NCI-H446 treated with DMSO at 0.1 percent for 48 hours (cell line): ENCODE results near the gene USP17L11.
"Not testable (repeated sequence)": the region's sequence is repeated elsewhere in the genome, so short reads cannot be mapped to it uniquely, and the experiment has no call there.

Source experiments
- DNase-seq: peaks from one replicate; lab custom pipeline; 2025; lab: John Stamatoyannopoulos, UW

USP17L11 gene, protein sequence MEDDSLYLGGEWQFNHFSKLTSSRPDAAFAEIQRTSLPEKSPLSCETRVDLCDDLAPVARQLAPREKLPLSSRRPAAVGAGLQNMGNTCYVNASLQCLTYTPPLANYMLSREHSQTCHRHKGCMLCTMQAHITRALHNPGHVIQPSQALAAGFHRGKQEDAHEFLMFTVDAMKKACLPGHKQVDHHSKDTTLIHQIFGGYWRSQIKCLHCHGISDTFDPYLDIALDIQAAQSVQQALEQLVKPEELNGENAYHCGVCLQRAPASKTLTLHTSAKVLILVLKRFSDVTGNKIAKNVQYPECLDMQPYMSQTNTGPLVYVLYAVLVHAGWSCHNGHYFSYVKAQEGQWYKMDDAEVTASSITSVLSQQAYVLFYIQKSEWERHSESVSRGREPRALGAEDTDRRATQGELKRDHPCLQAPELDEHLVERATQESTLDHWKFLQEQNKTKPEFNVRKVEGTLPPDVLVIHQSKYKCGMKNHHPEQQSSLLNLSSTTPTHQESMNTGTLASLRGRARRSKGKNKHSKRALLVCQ

DNA sequence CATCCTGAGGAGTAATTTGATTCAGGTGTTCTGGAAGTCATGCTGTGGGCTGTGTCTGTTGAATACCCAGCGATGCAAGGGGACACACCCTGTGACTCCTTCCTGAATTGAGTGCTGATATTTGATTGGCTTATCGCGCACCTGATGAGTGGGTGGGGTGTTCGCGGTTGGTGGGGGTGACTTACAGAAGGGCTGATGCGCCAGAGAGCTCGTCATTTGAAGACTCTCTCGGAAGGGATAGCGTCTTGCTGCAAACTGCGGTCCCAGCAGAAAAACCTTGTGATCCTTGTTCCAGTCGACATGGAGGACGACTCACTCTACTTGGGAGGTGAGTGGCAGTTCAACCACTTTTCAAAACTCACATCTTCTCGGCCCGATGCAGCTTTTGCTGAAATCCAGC lies at the start of gene USP17L11:
Gene USP17L11 (plus strand): TSS at position 301 of the 400 bp plus-strand sequence. CDS start 0 bp downstream, at position 301.
- not testable (repeated sequence) for DNase-seq

DNA sequence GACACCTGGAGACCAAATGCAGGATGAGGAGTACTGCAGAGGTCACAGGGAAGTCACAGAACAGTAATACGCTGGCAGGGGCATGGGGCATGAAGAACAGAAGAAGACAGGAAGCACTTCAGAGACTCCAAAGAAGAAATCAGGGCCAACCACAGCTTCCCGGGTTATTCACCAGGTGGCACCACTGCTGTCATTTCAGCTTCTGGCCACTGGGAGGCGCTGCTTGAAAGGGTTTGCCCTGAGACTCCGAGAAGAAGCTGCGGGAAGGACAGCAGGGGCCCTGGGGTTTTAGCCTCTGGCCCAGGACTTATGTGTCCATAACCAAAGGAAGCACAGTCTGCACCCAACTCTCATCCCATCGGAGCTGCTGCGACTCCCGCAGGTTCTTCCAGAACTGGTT lies 49.2 kb upstream of the USP17L11 start:
- DNase-seq: not testable (repeated sequence)

DNA sequence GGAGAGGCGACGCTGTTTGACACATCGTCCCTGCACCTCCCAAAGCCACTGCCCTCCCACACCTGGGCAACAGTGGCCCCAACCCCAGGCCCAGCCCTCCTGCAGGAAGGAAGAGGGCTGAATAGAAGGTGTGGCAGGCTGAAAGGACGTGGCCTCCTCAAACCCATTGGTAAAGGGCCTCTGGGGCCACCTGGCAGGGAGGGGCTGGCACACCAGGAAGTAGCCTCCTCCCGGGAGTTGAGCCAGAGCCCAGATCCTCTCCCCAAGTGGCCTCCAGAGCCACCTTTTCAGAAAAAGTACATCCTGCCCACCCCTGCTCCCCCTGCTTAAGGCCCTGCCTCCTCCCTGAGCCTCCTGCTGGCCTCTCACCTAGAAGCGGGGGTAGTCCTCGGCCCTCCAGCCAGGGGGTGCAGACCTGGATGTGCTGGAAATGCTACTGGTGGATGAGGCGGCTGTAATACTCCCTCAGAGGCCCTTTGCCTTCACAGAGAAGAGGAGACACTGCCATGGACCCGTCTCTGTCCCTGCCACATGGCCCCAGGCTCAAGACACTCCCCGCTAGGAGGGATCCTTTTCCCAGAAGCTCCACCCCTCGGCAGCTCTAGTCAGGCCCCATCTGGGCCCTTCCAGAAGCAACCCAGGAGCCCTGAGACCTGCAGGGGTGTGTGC lies 45.3 kb upstream of the USP17L11 start, which contains the start of gene FAM90A26:
Gene FAM90A26 (plus strand): TSS at position 619 of the 669 bp plus-strand sequence. CDS start 2,764 bp downstream, outside the sequence.
- not testable (repeated sequence) for DNase-seq

DNA sequence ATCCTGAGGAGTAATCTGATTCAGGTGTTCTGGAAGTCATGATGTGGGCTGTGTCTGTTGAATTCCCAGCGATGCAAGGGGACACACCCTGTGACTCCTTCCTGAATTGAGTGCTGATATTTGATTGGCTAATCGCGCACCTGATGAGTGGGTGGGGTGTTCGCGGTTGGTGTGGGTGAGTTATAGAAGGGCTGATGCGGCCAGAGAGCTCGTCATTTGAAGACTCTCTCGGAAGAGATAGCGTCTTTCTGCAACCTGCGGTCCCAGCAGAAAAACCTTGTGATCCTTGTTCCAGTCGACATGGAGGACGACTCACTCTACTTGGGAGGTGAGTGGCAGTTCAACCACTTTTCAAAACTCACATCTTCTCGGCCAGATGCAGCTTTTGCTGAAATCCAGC lies 4.8 kb upstream of the USP17L11 start, which contains the start of gene USP17L10:
Gene USP17L10 (plus strand): TSS at position 301 of the 400 bp plus-strand sequence. CDS start 0 bp downstream, at position 301.
- not testable (repeated sequence) for DNase-seq

DNA sequence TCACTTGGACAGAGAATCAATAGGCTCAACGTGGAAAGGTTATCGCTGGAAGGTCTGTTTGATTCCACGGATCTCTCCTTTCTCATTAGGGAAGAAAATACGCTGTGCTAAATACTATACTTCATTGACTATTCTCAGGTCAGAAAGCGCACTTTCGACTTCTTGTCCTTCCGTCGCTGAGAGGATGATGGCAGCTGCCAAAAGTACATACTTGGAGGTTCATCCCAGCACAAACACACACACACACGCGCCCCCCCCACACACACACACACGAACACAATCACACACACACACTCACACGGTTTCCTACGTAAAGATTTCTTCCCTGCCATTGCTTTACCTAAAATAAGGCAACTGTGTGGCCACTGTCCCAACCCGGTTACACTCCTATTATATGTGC lies 504 bp upstream of the USP17L11 start:
- DNase-seq: not testable (repeated sequence)

DNA sequence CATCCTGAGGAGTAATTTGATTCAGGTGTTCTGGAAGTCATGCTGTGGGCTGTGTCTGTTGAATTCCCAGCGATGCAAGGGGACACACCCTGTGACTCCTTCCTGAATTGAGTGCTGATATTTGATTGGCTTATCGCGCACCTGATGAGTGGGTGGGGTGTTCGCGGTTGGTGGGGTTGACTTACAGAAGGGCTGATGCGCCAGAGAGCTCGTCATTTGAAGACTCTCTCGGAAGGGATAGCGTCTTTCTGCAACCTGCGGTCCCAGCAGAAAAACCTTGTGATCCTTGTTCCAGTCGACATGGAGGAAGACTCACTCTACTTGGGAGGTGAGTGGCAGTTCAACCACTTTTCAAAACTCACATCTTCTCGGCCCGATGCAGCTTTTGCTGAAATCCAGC lies 4.6 kb downstream of the USP17L11 start, which contains the start of gene USP17L12:
Gene USP17L12 (plus strand): TSS at position 301 of the 400 bp plus-strand sequence. CDS start 0 bp downstream, at position 301.
- not testable (repeated sequence) for DNase-seq

DNA sequence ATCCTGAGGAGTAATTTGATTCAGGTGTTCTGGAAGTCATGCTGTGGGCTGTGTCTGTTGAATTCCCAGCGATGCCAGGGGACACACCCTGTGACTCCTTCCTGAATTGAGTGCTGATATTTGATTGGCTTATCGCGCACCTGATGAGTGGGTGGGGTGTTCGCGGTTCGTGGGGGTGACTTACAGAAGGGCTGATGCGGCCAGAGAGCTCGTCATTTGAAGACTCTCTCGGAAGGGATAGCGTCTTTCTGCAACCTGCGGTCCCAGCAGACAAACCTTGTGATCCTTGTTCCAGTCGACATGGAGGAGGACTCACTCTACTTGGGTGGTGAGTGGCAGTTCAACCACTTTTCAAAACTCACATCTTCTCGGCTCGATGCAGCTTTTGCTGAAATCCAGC lies 9.4 kb downstream of the USP17L11 start, which contains the start of gene USP17L13:
Gene USP17L13 (plus strand): TSS at position 301 of the 400 bp plus-strand sequence. CDS start 0 bp downstream, at position 301.
- DNase-seq: not testable (repeated sequence)

DNA sequence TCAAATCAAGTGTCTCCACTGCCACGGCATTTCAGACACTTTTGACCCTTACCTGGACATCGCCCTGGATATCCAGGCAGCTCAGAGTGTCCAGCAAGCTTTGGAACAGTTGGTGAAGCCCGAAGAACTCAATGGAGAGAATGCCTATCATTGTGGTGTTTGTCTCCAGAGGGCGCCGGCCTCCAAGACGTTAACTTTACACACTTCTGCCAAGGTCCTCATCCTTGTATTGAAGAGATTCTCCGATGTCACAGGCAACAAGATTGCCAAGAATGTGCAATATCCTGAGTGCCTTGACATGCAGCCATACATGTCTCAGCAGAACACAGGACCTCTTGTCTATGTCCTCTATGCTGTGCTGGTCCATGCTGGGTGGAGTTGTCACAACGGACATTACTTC lies 15.0 kb downstream of the USP17L11 start:
- not testable (repeated sequence) for DNase-seq

DNA sequence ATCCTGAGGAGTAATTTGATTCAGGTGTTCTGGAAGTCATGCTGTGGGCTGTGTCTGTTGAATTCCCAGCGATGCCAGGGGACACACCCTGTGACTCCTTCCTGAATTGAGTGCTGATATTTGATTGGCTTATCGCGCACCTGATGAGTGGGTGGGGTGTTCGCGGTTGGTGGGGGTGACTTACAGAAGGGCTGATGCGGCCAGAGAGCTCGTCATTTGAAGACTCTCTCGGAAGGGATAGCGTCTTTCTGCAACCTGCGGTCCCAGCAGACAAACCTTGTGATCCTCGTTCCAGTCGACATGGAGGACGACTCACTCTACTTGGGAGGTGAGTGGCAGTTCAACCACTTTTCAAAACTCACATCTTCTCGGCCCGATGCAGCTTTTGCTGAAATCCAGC lies 18.9 kb downstream of the USP17L11 start, which contains the start of gene USP17L15:
Gene USP17L15 (plus strand): TSS at position 301 of the 400 bp plus-strand sequence. CDS start 0 bp downstream, at position 301.
- not testable (repeated sequence) for DNase-seq

DNA sequence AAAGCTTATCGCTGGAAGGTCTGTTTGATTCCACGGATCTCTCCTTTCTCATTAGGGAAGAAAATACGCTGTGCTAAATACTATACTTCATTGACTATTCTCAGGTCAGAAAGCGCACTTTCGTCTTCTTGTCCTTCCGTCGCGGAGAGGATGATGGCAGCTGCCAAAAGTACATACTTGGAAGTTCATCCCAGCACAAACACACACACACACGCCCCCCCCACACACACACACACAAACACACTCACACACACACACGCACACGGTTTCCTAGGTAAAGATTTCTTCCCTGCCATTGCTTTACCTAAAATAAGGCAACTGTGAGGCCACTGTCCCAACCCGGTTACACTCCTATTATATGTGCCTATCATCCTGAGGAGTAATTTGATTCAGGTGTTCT lies 23.3 kb downstream of the USP17L11 start:
- not testable (repeated sequence) for DNase-seq

DNA sequence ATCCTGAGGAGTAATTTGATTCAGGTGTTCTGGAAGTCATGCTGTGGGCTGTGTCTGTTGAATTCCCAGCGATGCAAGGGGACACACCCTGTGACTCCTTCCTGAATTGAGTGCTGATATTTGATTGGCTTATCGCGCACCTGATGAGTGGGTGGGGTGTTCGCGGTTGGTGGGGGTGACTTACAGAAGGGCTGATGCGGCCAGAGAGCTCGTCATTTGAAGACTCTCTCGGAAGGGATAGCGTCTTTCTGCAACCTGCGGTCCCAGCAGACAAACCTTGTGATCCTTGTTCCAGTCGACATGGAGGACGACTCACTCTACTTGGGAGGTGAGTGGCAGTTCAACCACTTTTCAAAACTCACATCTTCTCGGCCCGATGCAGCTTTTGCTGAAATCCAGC lies 28.4 kb downstream of the USP17L11 start, which contains the start of gene USP17L17:
Gene USP17L17 (plus strand): TSS at position 301 of the 400 bp plus-strand sequence. CDS start 0 bp downstream, at position 301.
- DNase-seq: not testable (repeated sequence)

DNA sequence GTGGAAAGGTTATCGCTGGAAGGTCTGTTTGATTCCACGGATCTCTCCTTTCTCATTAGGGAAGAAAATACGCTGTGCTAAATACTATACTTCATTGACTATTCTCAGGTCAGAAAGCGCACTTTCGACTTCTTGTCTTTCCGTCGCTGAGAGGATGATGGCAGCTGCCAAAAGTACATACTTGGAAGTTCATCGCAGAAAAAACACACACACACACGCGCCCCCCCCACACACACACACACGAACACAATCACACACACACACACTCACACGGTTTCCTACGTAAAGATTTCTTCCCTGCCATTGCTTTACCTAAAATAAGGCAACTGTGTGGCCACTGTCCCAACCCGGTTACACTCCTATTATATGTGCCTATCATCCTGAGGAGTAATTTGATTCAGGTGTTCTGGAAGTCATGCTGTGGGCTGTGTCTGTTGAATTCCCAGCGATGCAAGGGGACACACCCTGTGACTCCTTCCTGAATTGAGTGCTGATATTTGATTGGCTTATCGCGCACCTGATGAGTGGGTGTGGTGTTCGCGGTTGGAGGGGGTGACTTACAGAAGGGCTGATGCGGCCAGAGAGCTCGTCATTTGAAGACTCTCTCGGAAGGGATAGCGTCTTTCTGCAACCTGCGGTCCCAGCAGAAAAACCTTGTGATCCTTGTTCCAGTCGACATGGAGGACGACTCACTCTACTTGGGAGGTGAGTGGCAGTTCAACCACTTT lies 32.9 kb downstream of the USP17L11 start, which contains the start of gene USP17L18:
Gene USP17L18 (plus strand): TSS at position 678 of the 728 bp plus-strand sequence. CDS start 0 bp downstream, at position 678.
- DNase-seq: not testable (repeated sequence)

DNA sequence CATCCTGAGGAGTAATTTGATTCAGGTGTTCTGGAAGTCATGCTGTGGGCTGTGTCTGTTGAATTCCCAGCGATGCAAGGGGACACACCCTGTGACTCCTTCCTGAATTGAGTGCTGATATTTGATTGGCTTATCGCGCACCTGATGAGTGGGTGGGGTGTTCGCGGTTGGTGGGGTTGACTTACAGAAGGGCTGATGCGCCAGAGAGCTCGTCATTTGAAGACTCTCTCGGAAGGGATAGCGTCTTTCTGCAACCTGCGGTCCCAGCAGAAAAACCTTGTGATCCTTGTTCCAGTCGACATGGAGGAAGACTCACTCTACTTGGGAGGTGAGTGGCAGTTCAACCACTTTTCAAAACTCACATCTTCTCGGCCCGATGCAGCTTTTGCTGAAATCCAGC lies 37.9 kb downstream of the USP17L11 start, which contains the start of gene USP17L19:
Gene USP17L19 (plus strand): TSS at position 301 of the 400 bp plus-strand sequence. CDS start 0 bp downstream, at position 301.
- not testable (repeated sequence) for DNase-seq

DNA sequence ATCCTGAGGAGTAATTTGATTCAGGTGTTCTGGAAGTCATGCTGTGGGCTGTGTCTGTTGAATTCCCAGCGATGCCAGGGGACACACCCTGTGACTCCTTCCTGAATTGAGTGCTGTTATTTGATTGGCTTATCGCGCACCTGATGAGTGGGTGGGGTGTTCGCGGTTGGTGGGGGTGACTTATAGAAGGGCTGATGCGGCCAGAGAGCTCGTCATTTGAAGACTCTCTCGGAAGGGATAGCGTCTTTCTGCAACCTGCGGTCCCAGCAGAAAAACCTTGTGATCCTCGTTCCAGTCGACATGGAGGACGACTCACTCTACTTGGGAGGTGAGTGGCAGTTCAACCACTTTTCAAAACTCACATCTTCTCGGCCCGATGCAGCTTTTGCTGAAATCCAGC lies 42.6 kb downstream of the USP17L11 start, which contains the start of gene USP17L20:
Gene USP17L20 (plus strand): TSS at position 301 of the 400 bp plus-strand sequence. CDS start 0 bp downstream, at position 301.
- not testable (repeated sequence) for DNase-seq

DNA sequence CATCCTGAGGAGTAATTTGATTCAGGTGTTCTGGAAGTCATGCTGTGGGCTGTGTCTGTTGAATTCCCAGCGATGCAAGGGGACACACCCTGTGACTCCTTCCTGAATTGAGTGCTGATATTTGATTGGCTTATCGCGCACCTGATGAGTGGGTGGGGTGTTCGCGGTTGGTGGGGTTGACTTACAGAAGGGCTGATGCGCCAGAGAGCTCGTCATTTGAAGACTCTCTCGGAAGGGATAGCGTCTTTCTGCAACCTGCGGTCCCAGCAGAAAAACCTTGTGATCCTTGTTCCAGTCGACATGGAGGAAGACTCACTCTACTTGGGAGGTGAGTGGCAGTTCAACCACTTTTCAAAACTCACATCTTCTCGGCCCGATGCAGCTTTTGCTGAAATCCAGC lies 47.4 kb downstream of the USP17L11 start, which contains the start of gene USP17L21:
Gene USP17L21 (plus strand): TSS at position 301 of the 400 bp plus-strand sequence. CDS start 0 bp downstream, at position 301.
- DNase-seq: not testable (repeated sequence)
